ENCODE results near the gene TMEM270. TPM values are rescaled to one million over a fixed set of nuclear protein-coding genes. Genes with fewer than 3 reads are reported as not detected.

TMEM270 gene
- total RNA-seq, 1 donor from 2014 or later, result not detected

DNA sequence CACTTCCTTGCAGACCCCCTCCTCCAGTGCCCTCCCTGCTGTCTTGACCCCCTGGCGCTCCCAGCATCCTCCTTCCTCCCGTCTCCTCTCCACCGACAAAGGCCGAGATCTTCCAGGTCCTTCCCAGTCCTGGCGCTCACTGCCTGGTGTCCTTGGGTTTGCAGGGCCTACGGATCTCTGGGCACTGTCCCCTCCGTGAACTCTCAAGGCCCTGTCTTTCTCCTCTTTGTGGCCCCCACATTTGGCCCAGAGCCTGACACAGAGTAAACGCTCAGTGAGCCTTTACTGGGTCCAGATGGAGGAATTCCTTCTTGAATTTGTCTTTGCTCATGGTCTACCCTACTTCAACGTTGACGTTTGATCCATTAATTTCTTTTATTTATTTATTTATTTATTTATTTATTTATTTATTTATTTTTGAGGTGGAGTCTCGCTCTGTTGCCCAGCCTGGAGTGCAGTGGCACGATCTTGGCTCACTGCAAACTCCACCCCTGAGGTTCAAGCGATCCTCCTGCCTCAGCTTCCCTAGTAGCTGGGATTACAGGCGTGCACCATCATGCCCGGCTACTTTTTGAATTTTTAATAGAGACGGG lies 29.7 kb downstream of the TMEM270 start:
- DNase-seq, result no peak

- peak; percentile 14 for DNase-seq
Observed at GRCh38 chr7:73891178-73891885, 30.4 kb downstream of the TMEM270 start.

- DNase-seq, result peak; percentile 53
Observed at GRCh38 chr7:73892003-73892999, 31.3 kb downstream of the TMEM270 start.

DNA sequence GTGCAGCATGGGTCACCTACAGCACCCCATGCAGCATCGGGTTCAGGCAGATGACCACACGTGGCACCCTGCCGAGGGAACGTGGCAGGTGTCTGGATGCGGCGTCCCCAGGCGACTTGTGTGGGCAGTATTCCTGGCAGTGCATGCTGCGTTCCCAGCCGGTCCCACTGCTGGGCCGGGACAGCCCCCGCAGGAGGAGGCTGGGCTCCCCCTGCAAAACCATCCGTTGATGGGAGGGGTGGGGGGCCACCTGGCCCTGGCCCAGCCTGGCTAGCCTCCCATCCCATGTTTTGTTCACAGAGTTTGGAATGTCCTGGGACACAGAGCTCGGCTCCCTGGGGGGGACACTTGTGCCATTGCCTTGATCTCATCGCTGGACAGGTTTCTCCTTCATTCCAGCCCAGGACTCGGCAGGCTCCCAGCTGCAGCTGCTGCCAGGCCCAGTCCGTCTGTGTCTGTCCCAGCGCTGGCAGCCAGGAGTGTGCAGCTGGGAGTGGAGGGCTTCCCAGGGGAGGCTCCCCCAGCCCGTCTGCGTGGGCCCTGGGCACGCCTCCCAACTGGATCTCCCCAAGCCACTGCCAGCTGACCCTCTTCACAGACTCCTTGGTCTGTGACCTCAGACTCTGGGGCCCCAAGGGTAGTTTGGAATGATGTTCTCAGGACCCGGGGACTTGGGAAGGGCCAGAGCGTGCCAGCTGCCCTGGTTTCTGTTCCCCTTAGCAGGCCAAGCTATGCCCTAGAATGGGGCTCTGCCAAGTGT lies 32.6 kb downstream of the TMEM270 start:
- no peak for DNase-seq

- no peak for DNase-seq
Observed at GRCh38 chr7:73894166-73894565, 33.2 kb downstream of the TMEM270 start.

GRCh38 chr7:73894733-73895551 lies 34.0 kb downstream of the TMEM270 start:
- DNase-seq, result no peak

GRCh38 chr7:73895626-73896025 lies 34.7 kb downstream of the TMEM270 start:
- no peak for DNase-seq

DNA sequence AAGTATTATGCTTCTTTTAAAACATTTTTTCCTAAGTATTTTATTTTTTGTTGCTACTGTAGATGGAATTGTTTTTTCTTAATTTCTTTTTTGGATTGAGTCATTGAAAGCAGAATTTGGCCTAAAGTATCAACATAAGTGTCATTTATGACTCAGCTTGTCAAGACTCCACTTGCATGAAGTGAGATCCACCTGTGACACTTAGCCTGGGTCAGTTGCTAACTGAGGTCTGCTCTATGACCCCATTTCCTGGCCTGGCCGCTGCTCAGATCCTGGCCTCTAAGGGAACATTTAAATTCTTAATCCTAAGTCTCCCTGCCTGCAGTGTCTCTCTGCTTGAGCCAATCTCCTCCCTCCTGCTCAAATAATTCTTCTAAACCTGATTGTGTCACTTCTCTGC lies 35.5 kb downstream of the TMEM270 start:
- DNase-seq, result peak; percentile 34

DNA sequence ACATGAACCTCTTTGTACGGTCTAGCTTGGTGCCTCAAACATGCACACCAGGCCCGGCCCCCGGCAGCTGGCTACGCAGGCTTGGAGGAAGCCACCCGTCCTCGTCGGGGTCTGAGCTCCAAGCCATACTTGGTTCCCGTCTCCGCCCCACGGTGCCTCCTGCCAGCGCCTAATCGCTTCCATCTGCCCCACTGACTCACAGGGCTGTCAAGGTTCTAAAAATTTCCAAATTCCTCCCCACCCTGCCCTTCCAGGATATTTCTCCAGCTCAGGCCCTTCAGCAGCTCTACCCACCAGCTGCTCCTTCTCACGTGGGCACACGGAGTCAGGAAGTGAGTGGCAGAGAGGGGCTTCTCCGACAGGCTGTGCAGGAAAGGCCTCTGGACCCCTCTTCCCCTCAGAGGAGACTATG lies 38.8 kb downstream of the TMEM270 start:
- no peak for DNase-seq

GRCh38 chr7:73900286-73900685 lies 39.3 kb downstream of the TMEM270 start:
- DNase-seq, result no peak

DNA sequence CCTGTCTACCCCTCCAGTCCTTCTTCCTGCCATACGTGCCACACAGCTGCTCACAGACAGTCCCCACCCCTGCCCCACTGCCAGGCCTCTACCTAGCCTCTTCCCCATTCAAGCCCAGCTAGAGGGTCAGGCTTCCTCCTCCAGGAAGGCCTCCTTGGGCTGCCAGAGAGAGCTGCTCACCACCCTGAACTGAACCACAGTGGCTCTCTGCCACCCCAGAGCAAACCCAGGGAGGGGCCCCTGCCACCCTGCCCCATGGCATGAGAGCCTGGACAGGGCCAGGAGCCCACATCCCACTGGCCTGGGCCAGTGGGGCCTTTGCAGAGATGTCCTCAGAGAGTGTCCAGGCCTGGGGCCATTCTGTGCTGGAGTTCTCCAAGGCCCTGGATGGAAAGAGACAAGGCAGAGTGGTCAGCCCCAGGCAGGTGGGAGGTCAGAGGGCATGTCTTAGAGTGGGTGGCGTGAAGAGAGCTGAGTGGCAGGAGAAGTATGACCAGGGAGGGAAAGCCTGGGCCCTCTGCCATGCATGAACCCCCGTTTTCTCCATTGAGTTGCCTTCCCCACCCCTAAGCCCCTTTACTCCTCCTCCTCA lies 40.4 kb downstream of the TMEM270 start:
- no peak for DNase-seq

- no peak for DNase-seq
Observed at GRCh38 chr7:73901823-73902597, 41.1 kb downstream of the TMEM270 start.

GRCh38 chr7:73903321-73904218 lies 42.6 kb downstream of the TMEM270 start:
- DNase-seq, result no peak

DNA sequence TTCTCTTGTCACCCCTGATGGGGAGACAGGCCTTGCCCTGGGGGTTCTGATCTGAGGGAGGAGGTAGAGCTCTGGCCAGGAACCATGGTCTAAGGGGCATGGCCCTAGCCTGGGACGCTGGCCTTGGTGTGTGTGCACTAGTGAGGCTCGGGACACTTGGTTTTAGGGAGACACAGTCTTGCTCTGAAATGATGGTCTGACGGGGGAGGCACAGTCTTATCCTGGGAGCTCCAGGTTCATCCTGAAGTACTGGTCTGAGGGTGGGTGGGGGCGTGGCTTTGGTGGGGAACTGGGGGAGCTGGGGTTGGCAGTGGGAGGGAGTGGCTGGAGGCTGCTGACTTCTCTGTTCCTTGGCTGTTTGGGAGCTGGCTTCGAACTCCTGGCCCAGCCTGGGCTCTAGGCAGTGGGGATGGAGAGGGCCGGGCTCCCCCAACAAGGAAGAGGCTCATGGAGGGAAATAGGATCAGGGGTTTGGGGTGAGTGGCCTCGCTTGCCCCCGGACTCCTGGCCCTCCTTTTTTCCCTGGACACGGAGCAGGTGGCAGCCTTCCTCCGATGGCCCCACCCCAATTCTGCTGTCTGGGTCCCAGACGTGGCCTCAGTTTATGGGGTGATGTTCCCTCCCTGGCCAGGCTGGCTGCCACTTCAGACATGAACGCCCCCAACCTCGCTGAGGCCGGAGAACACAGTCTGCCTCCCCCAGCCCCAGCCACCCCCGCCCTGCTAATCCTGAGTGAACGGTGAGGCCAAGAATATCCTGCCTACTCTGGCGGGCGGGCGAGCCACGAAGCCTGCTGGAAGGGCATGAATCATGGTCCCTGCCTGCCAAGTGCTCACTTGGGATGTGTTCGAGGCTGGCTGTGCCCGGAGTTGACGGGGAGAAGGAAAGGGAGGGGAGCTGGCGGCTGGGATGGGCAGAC lies 43.5 kb downstream of the TMEM270 start:
- DNase-seq, result no peak

DNA sequence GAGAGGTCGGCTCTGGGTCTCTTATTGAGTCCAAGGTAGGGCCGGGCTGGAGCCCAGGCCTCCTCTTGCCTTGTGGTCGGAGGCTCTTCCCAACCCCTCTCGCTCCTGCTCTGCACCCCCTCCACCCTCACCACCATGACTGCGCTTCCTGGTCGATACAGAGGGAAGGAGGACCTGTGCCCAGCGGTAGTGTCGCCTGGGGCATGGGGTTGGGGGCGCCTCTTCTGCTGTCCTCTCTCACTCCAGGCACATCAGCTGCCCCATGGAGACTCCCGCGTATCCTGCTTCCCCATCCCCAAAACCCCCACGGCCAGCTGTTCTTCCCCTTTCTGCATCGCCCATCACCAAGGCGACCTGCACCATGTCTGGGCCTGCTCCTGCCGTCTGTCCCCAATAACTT lies 44.4 kb downstream of the TMEM270 start:
- DNase-seq, result no peak

GRCh38 chr7:73906874-73907273 lies 45.9 kb downstream of the TMEM270 start:
- DNase-seq, result no peak

- DNase-seq, result no peak
Observed at GRCh38 chr7:73907554-73908122, 46.7 kb downstream of the TMEM270 start.

- no peak for DNase-seq
Observed at GRCh38 chr7:73908123-73908611, 47.2 kb downstream of the TMEM270 start.

All from dermis blood vessel endothelial cell (primary cell).